ENCODE results near the gene SMIM15. TPM values are rescaled to one million over a fixed set of nuclear protein-coding genes. Genes with fewer than 3 reads are reported as not detected.

The SMIM15 gene
- total and polyA plus RNA-seq, 2 of the 4 experiments (the other 2 are of a cell fraction) = 49.7 to 94.3 TPM

DNA sequence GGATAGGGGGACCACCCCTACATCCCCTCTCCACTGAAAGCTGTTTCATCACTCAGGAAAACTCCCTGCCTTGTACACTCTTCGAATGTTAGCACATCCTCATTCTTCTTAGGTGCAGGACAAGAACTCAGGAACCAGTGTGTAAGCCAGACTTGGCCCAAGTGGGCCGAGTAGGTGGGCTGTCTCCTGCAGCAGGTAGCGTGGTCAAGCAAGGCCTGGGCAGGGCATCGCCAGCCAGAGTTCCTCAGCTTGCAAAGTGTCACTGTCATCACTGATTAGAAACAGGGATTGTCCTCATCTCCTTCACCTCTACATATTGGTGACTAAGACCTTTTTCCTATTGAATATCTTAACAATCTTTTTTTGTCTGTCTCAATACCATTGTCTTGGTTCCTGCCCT is 22.3 kb downstream of the SMIM15 start:
- no peaks in the 10 kb centered on the region; the same call in 1 of the 2 replicates for H4K20me1 ChIP-seq (ENCODE audit: insufficient read depth, low read length)
- POLR2A ChIA-PET (ENCODE audit: unreplicated experiment) = no interaction called here
- no TSS peak for BruUV-seq (replicated peaks)
- no peaks in the 10 kb centered on the region for H3K36me3 ChIP-seq (ENCODE audit: control insufficient read depth, insufficient read depth, low read length)
- no peak overlapping the region for H2BK120ac ChIP-seq (ENCODE audit: low read depth, low read length)
- in situ Hi-C loops (cut with MboI; ENCODE audit: low sequenced_read_pairs) (no loop called here), dilution Hi-C loops (cut with HindIII; ENCODE audit: low sequenced_read_pairs, unreplicated experiment) (no loop called here), intact Hi-C loops (cut with micrococcal nuclease) (no loop called here)
- no peak overlapping the region for H4K5ac ChIP-seq (ENCODE audit: low read depth, low read length)
- no peak overlapping the region for H3K9ac ChIP-seq (ENCODE audit: low read depth, low read length)
- H3K14ac ChIP-seq (replicated peaks; ENCODE audit: low read depth, low read length) = no peak overlapping the region
- H2AK9ac ChIP-seq (replicated peaks; ENCODE audit: low read depth, low read length, poor library complexity) = no peak overlapping the region
- no peak overlapping the region for H2AK5ac ChIP-seq (ENCODE audit: low read depth, low read length)
- no peak overlapping the region for H2BK20ac ChIP-seq (ENCODE audit: low read depth, low read length)
- H2AFZ ChIP-seq (replicated peaks; ENCODE audit: low read length, poor library complexity) = no peak overlapping the region
- ATAC-seq (ENCODE audit: low read depth) (no peak), DNase-seq (no peak)
- 100% methylated on average over 1 of the region's 4 CpGs; no CpG with 5 or more reads in 1 of the 2 experiments for WGBS, 2 experiments (ENCODE audit: extremely low coverage in 2 of 2, insufficient read length in 1 of 2)
- H4K8ac ChIP-seq (ENCODE audit: low read depth in 2 of 2, low read length in 2 of 2) = no peak overlapping the region
- H2BK15ac ChIP-seq (ENCODE audit: low read depth, low read length) = no peak overlapping the region
- no peaks in the 10 kb centered on the region for H3K4me1 ChIP-seq (ENCODE audit: control insufficient read depth, insufficient read depth, low read length)
- no peaks in the 10 kb centered on the region for H3K9me3 ChIP-seq (ENCODE audit: control insufficient read depth, insufficient read depth, low read length)
- TF ChIP-seq CEBPB (IDR thresholded peaks at IDR 0.05; ENCODE audit: low read depth, low read length) (no peak), FOS (IDR thresholded peaks at IDR 0.05; ENCODE audit: low read depth, low read length) (no peak), RCOR1 (IDR thresholded peaks at IDR 0.05; ENCODE audit: insufficient replicate concordance, low read length) (no peak), RAD21 (IDR thresholded peaks at IDR 0.05; ENCODE audit: low read length) (no peak), MAFK (IDR thresholded peaks at IDR 0.05; ENCODE audit: low read depth, low read length) (no peak), RFX5 (IDR thresholded peaks at IDR 0.05; ENCODE audit: low read depth, low read length) (no peak), CHD1 (IDR thresholded peaks at IDR 0.05; ENCODE audit: low read depth, low read length) (no peak), POLR2A (IDR thresholded peaks at IDR 0.05; ENCODE audit: low read depth, low read length) (no peak), NFE2L2 (IDR thresholded peaks at IDR 0.05; ENCODE audit: low read depth, low read length) (no peak)
- TF ChIP-seq, protein P1, sequence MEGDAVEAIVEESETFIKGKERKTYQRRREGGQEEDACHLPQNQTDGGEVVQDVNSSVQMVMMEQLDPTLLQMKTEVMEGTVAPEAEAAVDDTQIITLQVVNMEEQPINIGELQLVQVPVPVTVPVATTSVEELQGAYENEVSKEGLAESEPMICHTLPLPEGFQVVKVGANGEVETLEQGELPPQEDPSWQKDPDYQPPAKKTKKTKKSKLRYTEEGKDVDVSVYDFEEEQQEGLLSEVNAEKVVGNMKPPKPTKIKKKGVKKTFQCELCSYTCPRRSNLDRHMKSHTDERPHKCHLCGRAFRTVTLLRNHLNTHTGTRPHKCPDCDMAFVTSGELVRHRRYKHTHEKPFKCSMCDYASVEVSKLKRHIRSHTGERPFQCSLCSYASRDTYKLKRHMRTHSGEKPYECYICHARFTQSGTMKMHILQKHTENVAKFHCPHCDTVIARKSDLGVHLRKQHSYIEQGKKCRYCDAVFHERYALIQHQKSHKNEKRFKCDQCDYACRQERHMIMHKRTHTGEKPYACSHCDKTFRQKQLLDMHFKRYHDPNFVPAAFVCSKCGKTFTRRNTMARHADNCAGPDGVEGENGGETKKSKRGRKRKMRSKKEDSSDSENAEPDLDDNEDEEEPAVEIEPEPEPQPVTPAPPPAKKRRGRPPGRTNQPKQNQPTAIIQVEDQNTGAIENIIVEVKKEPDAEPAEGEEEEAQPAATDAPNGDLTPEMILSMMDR (conservative IDR thresholded peaks at IDR 0.05; ENCODE audit: low read depth, low read length) = no peak
- TF ChIP-seq, protein P2, sequence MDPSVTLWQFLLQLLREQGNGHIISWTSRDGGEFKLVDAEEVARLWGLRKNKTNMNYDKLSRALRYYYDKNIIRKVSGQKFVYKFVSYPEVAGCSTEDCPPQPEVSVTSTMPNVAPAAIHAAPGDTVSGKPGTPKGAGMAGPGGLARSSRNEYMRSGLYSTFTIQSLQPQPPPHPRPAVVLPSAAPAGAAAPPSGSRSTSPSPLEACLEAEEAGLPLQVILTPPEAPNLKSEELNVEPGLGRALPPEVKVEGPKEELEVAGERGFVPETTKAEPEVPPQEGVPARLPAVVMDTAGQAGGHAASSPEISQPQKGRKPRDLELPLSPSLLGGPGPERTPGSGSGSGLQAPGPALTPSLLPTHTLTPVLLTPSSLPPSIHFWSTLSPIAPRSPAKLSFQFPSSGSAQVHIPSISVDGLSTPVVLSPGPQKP (IDR thresholded peaks at IDR 0.05; ENCODE audit: borderline replicate concordance, low read depth, low read length) = no peak
- H3K4me2 ChIP-seq (ENCODE audit: low read depth, low read length) = no peak overlapping the region
- no peak overlapping the region for H3K56ac ChIP-seq (ENCODE audit: extremely low read depth, insufficient read depth, low read length)
- H4K91ac ChIP-seq (ENCODE audit: insufficient read depth, low read depth, low read length) = no peak overlapping the region
- CTCF ChIA-PET = no interaction called here
- H3K4me3 ChIP-seq (ENCODE audit: insufficient read depth, low read depth, low read length) = no peak overlapping the region
- no peak overlapping the region for H3K18ac ChIP-seq (ENCODE audit: low read depth, low read length)
- H3K27ac ChIP-seq (ENCODE audit: insufficient read depth, low read length) = no peak overlapping the region
- no peaks in the 10 kb centered on the region; the same call in 1 of the 2 replicates for H3K9me1 ChIP-seq (ENCODE audit: insufficient read depth, low read length)
- H3K27me3 ChIP-seq (ENCODE audit: control insufficient read depth, insufficient read depth, low read length) = no peaks in the 10 kb centered on the region
- no peak overlapping the region for H2BK5ac ChIP-seq (ENCODE audit: low read depth, low read length, poor library complexity, severe bottlenecking)
- peaks cover 0 to 3% of the 10 kb centered on the region in 2 experiments; a peak in 1 of 4 replicates for H3K79me1 ChIP-seq (ENCODE audit: low read depth in 1 of 2, low read length in 2 of 2)
- H3K4ac ChIP-seq (ENCODE audit: low read depth, low read length) = no peak overlapping the region
- H3K23ac ChIP-seq (ENCODE audit: low read depth, low read length) = no peak overlapping the region
